ENCODE data around the gene PRKCA.

- TF ChIP-seq CTCF (IDR thresholded peaks at IDR 0.05) (no peak), FOXJ3 (CRISPR knock-in tag; IDR thresholded peaks at IDR 0.05; ENCODE audit: borderline replicate concordance) (no peak), TCF7 (CRISPR knock-in tag; IDR thresholded peaks at IDR 0.05; ENCODE audit: low read depth) (no peak), E2F4 (CRISPR knock-in tag; IDR thresholded peaks at IDR 0.05; ENCODE audit: borderline replicate concordance, low read depth) (no peak), NFYB (CRISPR knock-in tag; conservative IDR thresholded peaks at IDR 0.05; ENCODE audit: low read depth) (no peak), SP1 (CRISPR knock-in tag; conservative IDR thresholded peaks at IDR 0.05) (no peak)
Measured at GRCh38 chr17:66726846-66727245, 424.4 kb downstream of the PRKCA start.

All from WTC11 (cell line).